WTC11 (cell line): ENCODE results near the gene TEFM. TPM values are rescaled to one million over a fixed set of nuclear protein-coding genes. Genes with fewer than 3 reads are reported as not detected.

ENCODE experiments used
- CREB1 ChIP-seq: sonication (generic); formaldehyde crosslinking; IDR thresholded peaks from 2 replicates; pipeline ENCODE4 v1.8.0; 2023; ENCODE audit warnings: mild to moderate bottlenecking, missing genetic modification reagents
- CREM ChIP-seq: sonication (generic); formaldehyde crosslinking; IDR thresholded peaks from 2 replicates; pipeline ENCODE4 v1.8.1; 2022; ENCODE audit warnings: mild to moderate bottlenecking, missing genetic modification reagents, moderate library complexity
- ESRRA ChIP-seq: sonication (generic); formaldehyde crosslinking; IDR thresholded peaks from 2 replicates; pipeline ENCODE4 v1.8.1; 2022; ENCODE audit warnings: mild to moderate bottlenecking, missing genetic modification reagents, borderline replicate concordance
- ETV6 ChIP-seq: sonication (generic); formaldehyde crosslinking; IDR thresholded peaks from 2 replicates; pipeline ENCODE4 v1.8.1; 2022; ENCODE audit warnings: mild to moderate bottlenecking, missing genetic modification reagents
- KAT7 ChIP-seq: sonication (generic); formaldehyde crosslinking; IDR thresholded peaks from 2 replicates; pipeline ENCODE4 v1.8.1; 2023; ENCODE audit warnings: missing genetic modification reagents, mild to moderate bottlenecking, borderline replicate concordance
- MYBL2 ChIP-seq: sonication (generic); formaldehyde crosslinking; IDR thresholded peaks from 2 replicates; pipeline ENCODE4 v1.8.1; 2023; ENCODE audit warnings: mild to moderate bottlenecking, moderate library complexity, missing genetic modification reagents
- NR2C2 ChIP-seq: sonication (generic); formaldehyde crosslinking; IDR thresholded peaks from 2 replicates; pipeline ENCODE4 v1.8.0; 2022; ENCODE audit warnings: mild to moderate bottlenecking, missing genetic modification reagents
- NR3C1 ChIP-seq: sonication (generic); formaldehyde crosslinking; conservative IDR thresholded peaks from 2 replicates; pipeline ENCODE4 v1.8.1; 2023; ENCODE audit warnings: low read depth, mild to moderate bottlenecking, missing genetic modification reagents
- OVOL2 ChIP-seq: fragments of 250-450 bp; sonication (Bioruptor Pico); IDR thresholded peaks from 2 replicates; pipeline ENCODE4 v1.9.0; 2021; ENCODE audit warnings: mild to moderate bottlenecking, borderline replicate concordance
- RORB ChIP-seq: fragments of 250-450 bp; sonication (Bioruptor Pico); IDR thresholded peaks from 2 replicates; pipeline ENCODE4 v1.9.0; 2021; ENCODE audit warnings: mild to moderate bottlenecking
- TEAD1 ChIP-seq: sonication (generic); formaldehyde crosslinking; IDR thresholded peaks from 2 replicates; pipeline ENCODE4 v1.8.0; 2022; ENCODE audit warnings: mild to moderate bottlenecking, missing genetic modification reagents
- TEAD4 ChIP-seq: sonication (generic); formaldehyde crosslinking; IDR thresholded peaks from 2 replicates; pipeline ENCODE4 v1.8.0; 2022; ENCODE audit warnings: mild to moderate bottlenecking, missing genetic modification reagents
- ZNF219 ChIP-seq: sonication (generic); formaldehyde crosslinking; IDR thresholded peaks from 2 replicates; pipeline ENCODE4 v1.8.0; 2023; ENCODE audit warnings: missing genetic modification reagents, mild to moderate bottlenecking, borderline replicate concordance
- ZNF232 ChIP-seq: sonication (generic); formaldehyde crosslinking; IDR thresholded peaks from 2 replicates; pipeline ENCODE4 v1.8.0; 2022; ENCODE audit warnings: mild to moderate bottlenecking, missing genetic modification reagents
- ZNF317 ChIP-seq: sonication (generic); formaldehyde crosslinking; IDR thresholded peaks from 2 replicates; pipeline ENCODE4 v1.8.1; 2023; ENCODE audit warnings: low read depth, mild to moderate bottlenecking, moderate library complexity, missing genetic modification reagents, borderline replicate concordance
- ZNF416 ChIP-seq: fragments of 250-450 bp; sonication (Bioruptor Pico); IDR thresholded peaks from 2 replicates; pipeline ENCODE4 v1.9.0; 2021; ENCODE audit warnings: mild to moderate bottlenecking, inconsistent platforms
- total RNA-seq: library from RNA; stranded (reverse); gene quantifications from 3 replicates; pipeline ENCODE4 v1.2.3, GENCODE V29; 2021
- TF ChIP-seq, protein P1 (sequence below): sonication (generic); formaldehyde crosslinking; IDR thresholded peaks from 2 replicates; pipeline ENCODE4 v1.8.1; 2023; ENCODE audit warnings: mild to moderate bottlenecking, missing genetic modification reagents
- TF ChIP-seq, protein P2 (sequence below): sonication (generic); formaldehyde crosslinking; IDR thresholded peaks from 2 replicates; pipeline ENCODE4 v1.8.0; 2022; ENCODE audit warnings: mild to moderate bottlenecking, missing genetic modification reagents
- TF ChIP-seq, protein P3 (sequence below): sonication (generic); formaldehyde crosslinking; IDR thresholded peaks from 2 replicates; pipeline ENCODE4 v1.8.0; 2022; ENCODE audit warnings: missing genetic modification reagents
- TF ChIP-seq, protein P4 (sequence below): sonication (generic); formaldehyde crosslinking; IDR thresholded peaks from 2 replicates; pipeline ENCODE4 v1.8.0; 2022; ENCODE audit warnings: mild to moderate bottlenecking, missing genetic modification reagents
- TF ChIP-seq, protein P5 (sequence below): sonication (generic); formaldehyde crosslinking; IDR thresholded peaks from 2 replicates; pipeline ENCODE4 v1.8.1; 2022; ENCODE audit warnings: mild to moderate bottlenecking, moderate library complexity, missing genetic modification reagents
- TF ChIP-seq, protein P6 (sequence below): sonication (generic); formaldehyde crosslinking; IDR thresholded peaks from 2 replicates; pipeline ENCODE4 v1.8.1; 2022; ENCODE audit warnings: low read depth, mild to moderate bottlenecking, moderate library complexity, missing genetic modification reagents, borderline replicate concordance
- TF ChIP-seq, protein P7 (sequence below): sonication (generic); formaldehyde crosslinking; IDR thresholded peaks from 2 replicates; pipeline ENCODE4 v1.8.0; 2023; ENCODE audit warnings: mild to moderate bottlenecking, missing genetic modification reagents
- TF ChIP-seq, protein P8 (sequence below): sonication (generic); formaldehyde crosslinking; IDR thresholded peaks from 2 replicates; pipeline ENCODE4 v1.8.1; 2022; ENCODE audit warnings: mild to moderate bottlenecking, missing genetic modification reagents, moderate library complexity, borderline replicate concordance

TEFM gene
- total RNA-seq, 1 experiment from 2014 or later = 12.3 TPM

DNA sequence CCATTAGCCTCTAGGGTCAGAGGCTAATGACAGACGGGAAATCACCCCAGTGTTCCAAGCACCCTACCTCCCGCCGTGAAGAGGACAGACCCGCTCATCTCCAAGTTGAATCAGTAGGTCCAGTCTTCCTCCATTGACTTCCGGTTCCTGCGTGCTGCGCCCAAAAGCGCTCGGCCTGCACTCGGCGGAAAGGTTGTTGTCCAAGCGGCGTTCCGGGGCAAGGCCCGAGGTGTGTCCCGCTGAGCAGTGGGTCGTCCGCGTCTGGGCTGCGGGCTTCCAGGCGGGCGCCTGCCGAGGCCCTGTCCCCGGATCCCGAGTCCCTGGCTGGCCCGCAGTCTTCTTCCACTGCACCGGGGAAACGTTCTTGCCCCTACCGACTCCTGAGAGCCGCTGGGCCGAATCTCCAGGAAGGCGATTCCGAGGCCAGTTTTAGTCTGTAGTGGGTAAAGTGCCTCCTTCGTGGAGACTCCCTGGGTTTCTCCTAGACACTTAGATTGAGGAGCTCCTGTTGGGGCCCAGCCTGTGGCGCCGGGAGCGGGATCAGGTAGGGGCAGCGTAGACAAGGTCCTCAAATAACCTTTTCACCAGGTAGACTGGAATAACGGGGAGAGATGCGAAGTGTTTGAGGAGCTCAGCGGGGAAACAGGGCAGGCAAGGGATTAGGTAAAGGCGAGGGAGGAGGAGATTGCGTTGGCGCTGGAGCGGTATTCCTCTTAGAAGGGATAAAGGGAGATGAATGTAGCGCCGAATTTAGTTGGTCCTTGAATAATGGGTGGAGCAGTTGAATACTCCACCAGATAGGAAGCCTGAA lies at the start of gene TEFM (continued):
- TF ChIP-seq, protein P1, sequence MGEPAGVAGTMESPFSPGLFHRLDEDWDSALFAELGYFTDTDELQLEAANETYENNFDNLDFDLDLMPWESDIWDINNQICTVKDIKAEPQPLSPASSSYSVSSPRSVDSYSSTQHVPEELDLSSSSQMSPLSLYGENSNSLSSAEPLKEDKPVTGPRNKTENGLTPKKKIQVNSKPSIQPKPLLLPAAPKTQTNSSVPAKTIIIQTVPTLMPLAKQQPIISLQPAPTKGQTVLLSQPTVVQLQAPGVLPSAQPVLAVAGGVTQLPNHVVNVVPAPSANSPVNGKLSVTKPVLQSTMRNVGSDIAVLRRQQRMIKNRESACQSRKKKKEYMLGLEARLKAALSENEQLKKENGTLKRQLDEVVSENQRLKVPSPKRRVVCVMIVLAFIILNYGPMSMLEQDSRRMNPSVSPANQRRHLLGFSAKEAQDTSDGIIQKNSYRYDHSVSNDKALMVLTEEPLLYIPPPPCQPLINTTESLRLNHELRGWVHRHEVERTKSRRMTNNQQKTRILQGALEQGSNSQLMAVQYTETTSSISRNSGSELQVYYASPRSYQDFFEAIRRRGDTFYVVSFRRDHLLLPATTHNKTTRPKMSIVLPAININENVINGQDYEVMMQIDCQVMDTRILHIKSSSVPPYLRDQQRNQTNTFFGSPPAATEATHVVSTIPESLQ (CRISPR knock-in tag) = no peak
- TF ChIP-seq, protein P2, sequence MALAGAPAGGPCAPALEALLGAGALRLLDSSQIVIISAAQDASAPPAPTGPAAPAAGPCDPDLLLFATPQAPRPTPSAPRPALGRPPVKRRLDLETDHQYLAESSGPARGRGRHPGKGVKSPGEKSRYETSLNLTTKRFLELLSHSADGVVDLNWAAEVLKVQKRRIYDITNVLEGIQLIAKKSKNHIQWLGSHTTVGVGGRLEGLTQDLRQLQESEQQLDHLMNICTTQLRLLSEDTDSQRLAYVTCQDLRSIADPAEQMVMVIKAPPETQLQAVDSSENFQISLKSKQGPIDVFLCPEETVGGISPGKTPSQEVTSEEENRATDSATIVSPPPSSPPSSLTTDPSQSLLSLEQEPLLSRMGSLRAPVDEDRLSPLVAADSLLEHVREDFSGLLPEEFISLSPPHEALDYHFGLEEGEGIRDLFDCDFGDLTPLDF = no peak
- TF ChIP-seq CREB1 (CRISPR knock-in tag) (no peak; the same call in 1 of the 2 replicates), ZNF416 (CRISPR knock-in tag) (0 out of 2 replicates have a peak, but pooled peaks have one; percentile 47), TEAD1 (peak; percentile 91; the same call in 1 of the 2 replicates), ZNF317 (CRISPR knock-in tag) (no peak; the same call in 1 of the 2 replicates), ZNF232 (CRISPR knock-in tag) (peak; percentile 72), RORB (CRISPR knock-in tag) (no peak), NR3C1 (CRISPR knock-in tag) (no peak), TEAD4 (CRISPR knock-in tag) (no peak), ZNF219 (CRISPR knock-in tag) (peak; percentile 70; the same call in 1 of the 2 replicates), ETV6 (CRISPR knock-in tag) (peak; percentile 41; the same call in 1 of the 2 replicates), MYBL2 (CRISPR knock-in tag) (peak; percentile 93), CREM (CRISPR knock-in tag) (peak; percentile 79), KAT7 (CRISPR knock-in tag) (peak; percentile 95), OVOL2 (no peak), ESRRA (peak; percentile 82; the same call in 1 of the 2 replicates), NR2C2 (CRISPR knock-in tag) (0 out of 2 replicates have a peak, but pooled peaks have one; percentile 42)
- TF ChIP-seq, protein P3, sequence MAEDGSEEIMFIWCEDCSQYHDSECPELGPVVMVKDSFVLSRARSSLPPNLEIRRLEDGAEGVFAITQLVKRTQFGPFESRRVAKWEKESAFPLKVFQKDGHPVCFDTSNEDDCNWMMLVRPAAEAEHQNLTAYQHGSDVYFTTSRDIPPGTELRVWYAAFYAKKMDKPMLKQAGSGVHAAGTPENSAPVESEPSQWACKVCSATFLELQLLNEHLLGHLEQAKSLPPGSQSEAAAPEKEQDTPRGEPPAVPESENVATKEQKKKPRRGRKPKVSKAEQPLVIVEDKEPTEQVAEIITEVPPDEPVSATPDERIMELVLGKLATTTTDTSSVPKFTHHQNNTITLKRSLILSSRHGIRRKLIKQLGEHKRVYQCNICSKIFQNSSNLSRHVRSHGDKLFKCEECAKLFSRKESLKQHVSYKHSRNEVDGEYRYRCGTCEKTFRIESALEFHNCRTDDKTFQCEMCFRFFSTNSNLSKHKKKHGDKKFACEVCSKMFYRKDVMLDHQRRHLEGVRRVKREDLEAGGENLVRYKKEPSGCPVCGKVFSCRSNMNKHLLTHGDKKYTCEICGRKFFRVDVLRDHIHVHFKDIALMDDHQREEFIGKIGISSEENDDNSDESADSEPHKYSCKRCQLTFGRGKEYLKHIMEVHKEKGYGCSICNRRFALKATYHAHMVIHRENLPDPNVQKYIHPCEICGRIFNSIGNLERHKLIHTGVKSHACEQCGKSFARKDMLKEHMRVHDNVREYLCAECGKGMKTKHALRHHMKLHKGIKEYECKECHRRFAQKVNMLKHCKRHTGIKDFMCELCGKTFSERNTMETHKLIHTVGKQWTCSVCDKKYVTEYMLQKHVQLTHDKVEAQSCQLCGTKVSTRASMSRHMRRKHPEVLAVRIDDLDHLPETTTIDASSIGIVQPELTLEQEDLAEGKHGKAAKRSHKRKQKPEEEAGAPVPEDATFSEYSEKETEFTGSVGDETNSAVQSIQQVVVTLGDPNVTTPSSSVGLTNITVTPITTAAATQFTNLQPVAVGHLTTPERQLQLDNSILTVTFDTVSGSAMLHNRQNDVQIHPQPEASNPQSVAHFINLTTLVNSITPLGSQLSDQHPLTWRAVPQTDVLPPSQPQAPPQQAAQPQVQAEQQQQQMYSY = no peak
- TF ChIP-seq, protein P4, sequence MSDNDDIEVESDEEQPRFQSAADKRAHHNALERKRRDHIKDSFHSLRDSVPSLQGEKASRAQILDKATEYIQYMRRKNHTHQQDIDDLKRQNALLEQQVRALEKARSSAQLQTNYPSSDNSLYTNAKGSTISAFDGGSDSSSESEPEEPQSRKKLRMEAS (CRISPR knock-in tag) = peak; percentile 82
- TF ChIP-seq, protein P5, sequence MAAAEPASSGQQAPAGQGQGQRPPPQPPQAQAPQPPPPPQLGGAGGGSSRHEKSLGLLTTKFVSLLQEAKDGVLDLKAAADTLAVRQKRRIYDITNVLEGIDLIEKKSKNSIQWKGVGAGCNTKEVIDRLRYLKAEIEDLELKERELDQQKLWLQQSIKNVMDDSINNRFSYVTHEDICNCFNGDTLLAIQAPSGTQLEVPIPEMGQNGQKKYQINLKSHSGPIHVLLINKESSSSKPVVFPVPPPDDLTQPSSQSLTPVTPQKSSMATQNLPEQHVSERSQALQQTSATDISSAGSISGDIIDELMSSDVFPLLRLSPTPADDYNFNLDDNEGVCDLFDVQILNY (CRISPR knock-in tag) = peak; percentile 66; the same call in 1 of the 2 replicates
- TF ChIP-seq, protein P6, sequence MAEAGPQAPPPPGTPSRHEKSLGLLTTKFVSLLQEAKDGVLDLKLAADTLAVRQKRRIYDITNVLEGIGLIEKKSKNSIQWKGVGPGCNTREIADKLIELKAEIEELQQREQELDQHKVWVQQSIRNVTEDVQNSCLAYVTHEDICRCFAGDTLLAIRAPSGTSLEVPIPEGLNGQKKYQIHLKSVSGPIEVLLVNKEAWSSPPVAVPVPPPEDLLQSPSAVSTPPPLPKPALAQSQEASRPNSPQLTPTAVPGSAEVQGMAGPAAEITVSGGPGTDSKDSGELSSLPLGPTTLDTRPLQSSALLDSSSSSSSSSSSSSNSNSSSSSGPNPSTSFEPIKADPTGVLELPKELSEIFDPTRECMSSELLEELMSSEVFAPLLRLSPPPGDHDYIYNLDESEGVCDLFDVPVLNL (CRISPR knock-in tag) = no peak
- TF ChIP-seq, protein P7, sequence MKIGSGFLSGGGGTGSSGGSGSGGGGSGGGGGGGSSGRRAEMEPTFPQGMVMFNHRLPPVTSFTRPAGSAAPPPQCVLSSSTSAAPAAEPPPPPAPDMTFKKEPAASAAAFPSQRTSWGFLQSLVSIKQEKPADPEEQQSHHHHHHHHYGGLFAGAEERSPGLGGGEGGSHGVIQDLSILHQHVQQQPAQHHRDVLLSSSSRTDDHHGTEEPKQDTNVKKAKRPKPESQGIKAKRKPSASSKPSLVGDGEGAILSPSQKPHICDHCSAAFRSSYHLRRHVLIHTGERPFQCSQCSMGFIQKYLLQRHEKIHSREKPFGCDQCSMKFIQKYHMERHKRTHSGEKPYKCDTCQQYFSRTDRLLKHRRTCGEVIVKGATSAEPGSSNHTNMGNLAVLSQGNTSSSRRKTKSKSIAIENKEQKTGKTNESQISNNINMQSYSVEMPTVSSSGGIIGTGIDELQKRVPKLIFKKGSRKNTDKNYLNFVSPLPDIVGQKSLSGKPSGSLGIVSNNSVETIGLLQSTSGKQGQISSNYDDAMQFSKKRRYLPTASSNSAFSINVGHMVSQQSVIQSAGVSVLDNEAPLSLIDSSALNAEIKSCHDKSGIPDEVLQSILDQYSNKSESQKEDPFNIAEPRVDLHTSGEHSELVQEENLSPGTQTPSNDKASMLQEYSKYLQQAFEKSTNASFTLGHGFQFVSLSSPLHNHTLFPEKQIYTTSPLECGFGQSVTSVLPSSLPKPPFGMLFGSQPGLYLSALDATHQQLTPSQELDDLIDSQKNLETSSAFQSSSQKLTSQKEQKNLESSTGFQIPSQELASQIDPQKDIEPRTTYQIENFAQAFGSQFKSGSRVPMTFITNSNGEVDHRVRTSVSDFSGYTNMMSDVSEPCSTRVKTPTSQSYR = peak; percentile 87; the same call in 1 of the 2 replicates
- TF ChIP-seq, protein P8, sequence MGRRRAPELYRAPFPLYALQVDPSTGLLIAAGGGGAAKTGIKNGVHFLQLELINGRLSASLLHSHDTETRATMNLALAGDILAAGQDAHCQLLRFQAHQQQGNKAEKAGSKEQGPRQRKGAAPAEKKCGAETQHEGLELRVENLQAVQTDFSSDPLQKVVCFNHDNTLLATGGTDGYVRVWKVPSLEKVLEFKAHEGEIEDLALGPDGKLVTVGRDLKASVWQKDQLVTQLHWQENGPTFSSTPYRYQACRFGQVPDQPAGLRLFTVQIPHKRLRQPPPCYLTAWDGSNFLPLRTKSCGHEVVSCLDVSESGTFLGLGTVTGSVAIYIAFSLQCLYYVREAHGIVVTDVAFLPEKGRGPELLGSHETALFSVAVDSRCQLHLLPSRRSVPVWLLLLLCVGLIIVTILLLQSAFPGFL = no peak; the same call in 1 of the 2 replicates
